A673 (cell line): ENCODE results near the gene EVPLL. TPM values are rescaled to one million over a fixed set of nuclear protein-coding genes. Genes with fewer than 3 reads are reported as not detected.

ENCODE experiments used
- microRNA-seq: library from miRNA; unstranded; fragments of <30 nt; microRNA quantifications from one replicate; pipeline ENCODE4 v1.2.0, GENCODE V29; 2021
- total RNA-seq: library from RNA; stranded (reverse); gene quantifications from 2 replicates; pipeline ENCODE4 v1.2.3, GENCODE V29; 2021

The EVPLL gene
- total RNA-seq, 1 experiment from 2014 or later = not detected

Small RNA genes within 50 kb of the gene (microRNA-seq; reads per million reads assigned to microRNA genes)
- not detected for gene MIR6778

Other genes with a start within 250 kb of the EVPLL start
- 119 and 124 TPM in 2 replicates for gene ALKBH5, start 193.9 kb upstream of the EVPLL start, total RNA-seq
- gene LLGL1, start 152.1 kb upstream of the EVPLL start, total RNA-seq = 30.2 and 39.8 TPM in 2 replicates
- 169 and 200 TPM in 2 replicates for gene FLII, start 119.0 kb upstream of the EVPLL start, total RNA-seq
- gene MIEF2, start 117.1 kb upstream of the EVPLL start, total RNA-seq = 8.1 and 10.4 TPM in 2 replicates
- 100 and 104 TPM in 2 replicates for gene TOP3A, start 62.8 kb upstream of the EVPLL start, total RNA-seq
- gene SMCR8, start 62.5 kb upstream of the EVPLL start, total RNA-seq = 22.9 and 23.5 TPM in 2 replicates
- 54.0 and 63.5 TPM in 2 replicates for gene SHMT1, start 14.2 kb upstream of the EVPLL start, total RNA-seq
- gene LGALS9C, start 99.0 kb downstream of the EVPLL start, total RNA-seq = not detected in 2 replicates